Ishikawa (cell line): ENCODE results near the gene GAR1.

Experiments
- CEBPB ChIP-seq: IDR thresholded peaks from 2 replicates; pipeline ENCODE4 v1.6.1; 2012
- CREB1 ChIP-seq: IDR thresholded peaks from 2 replicates; pipeline ENCODE4 v1.6.1; 2012; ENCODE audit warnings: low read depth
- EGR1 ChIP-seq: IDR thresholded peaks from 2 replicates; pipeline ENCODE4 v1.6.1; 2012
- EP300 ChIP-seq: IDR thresholded peaks from 2 replicates; pipeline ENCODE4 v1.6.1; 2012; ENCODE audit warnings: borderline replicate concordance
- FOXM1 ChIP-seq: IDR thresholded peaks from 2 replicates; pipeline ENCODE4 v1.6.1; 2012; ENCODE audit warnings: low read depth, borderline replicate concordance
- MAX ChIP-seq: IDR thresholded peaks from 2 replicates; pipeline ENCODE4 v1.6.1; 2012
- NFIC ChIP-seq: IDR thresholded peaks from 2 replicates; pipeline ENCODE4 v1.6.1; 2012
- RAD21 ChIP-seq: IDR thresholded peaks from 2 replicates; pipeline ENCODE4 v1.6.1; 2012; ENCODE audit warnings: low read depth
- REST ChIP-seq: IDR thresholded peaks from 2 replicates; pipeline ENCODE4 v1.6.1; 2012; ENCODE audit warnings: low read depth, mild to moderate bottlenecking
- TAF1 ChIP-seq: IDR thresholded peaks from 2 replicates; pipeline ENCODE4 v1.6.1; 2012; ENCODE audit warnings: low read depth, mild to moderate bottlenecking
- TCF12 ChIP-seq: IDR thresholded peaks from 2 replicates; pipeline ENCODE4 v1.6.1; 2012; ENCODE audit warnings: low read depth
- TEAD4 ChIP-seq: IDR thresholded peaks from 2 replicates; pipeline ENCODE4 v1.6.1; 2012
- USF1 ChIP-seq: IDR thresholded peaks from 2 replicates; pipeline ENCODE4 v1.6.1; 2012
- YY1 ChIP-seq: IDR thresholded peaks from 2 replicates; pipeline ENCODE4 v1.6.1; 2012; ENCODE audit warnings: low read depth
- ZBTB7A ChIP-seq: IDR thresholded peaks from 2 replicates; pipeline ENCODE4 v1.6.1; 2012; ENCODE audit warnings: low read depth

Gene GAR1

GRCh38 chr4:109810552-109811387 is 4.8 kb upstream of the GAR1 start:
- no peak for TF ChIP-seq MAX
- TF ChIP-seq TAF1 = no peak

- TF ChIP-seq REST (no peak), CREB1 (no peak), RAD21 (no peak), TAF1 (no peak), FOXM1 (no peak), MAX (no peak), TEAD4 (no peak), TCF12 (no peak), NFIC (no peak), CEBPB (no peak), USF1 (no peak), EGR1 (no peak), YY1 (no peak), ZBTB7A (no peak), EP300 (no peak)
These were observed 3.9 kb upstream of the GAR1 start for GRCh38 chr4:109811707-109812106.

- TF ChIP-seq FOXM1 (no peak), EGR1 (no peak), TCF12 (no peak), CREB1 (no peak), RAD21 (no peak), EP300 (no peak)
These were observed 500 bp downstream of the GAR1 start for GRCh38 chr4:109816082-109816442.

- no peak for TF ChIP-seq REST
- TF ChIP-seq MAX = no peak
- TF ChIP-seq TEAD4 = no peak
- no peak for TF ChIP-seq NFIC
- no peak for TF ChIP-seq EGR1
- TF ChIP-seq CREB1 = no peak
- TF ChIP-seq ZBTB7A = no peak
- no peak for TF ChIP-seq TCF12
- TF ChIP-seq RAD21 = no peak
- TF ChIP-seq EP300 = no peak
- no peak for TF ChIP-seq FOXM1
- no peak for TF ChIP-seq YY1
- no peak for TF ChIP-seq USF1
- no peak for TF ChIP-seq CEBPB
- no peak for TF ChIP-seq TAF1
These were observed 1.3 kb downstream of the GAR1 start for GRCh38 chr4:109816894-109817293.

- TF ChIP-seq CREB1 = no peak
- TF ChIP-seq EGR1 = no peak
- TF ChIP-seq RAD21 = no peak
- no peak for TF ChIP-seq CEBPB
- TF ChIP-seq TEAD4 = no peak
- no peak for TF ChIP-seq FOXM1
- no peak for TF ChIP-seq EP300
- no peak for TF ChIP-seq REST
- TF ChIP-seq TAF1 = no peak
- no peak for TF ChIP-seq USF1
- TF ChIP-seq TCF12 = no peak
- TF ChIP-seq ZBTB7A = no peak
- no peak for TF ChIP-seq YY1
- no peak for TF ChIP-seq MAX
- TF ChIP-seq NFIC = no peak
These were observed 2.7 kb downstream of the GAR1 start for GRCh38 chr4:109818268-109818667.
